ENCODE measurements around the gene PHKB.

DNA sequence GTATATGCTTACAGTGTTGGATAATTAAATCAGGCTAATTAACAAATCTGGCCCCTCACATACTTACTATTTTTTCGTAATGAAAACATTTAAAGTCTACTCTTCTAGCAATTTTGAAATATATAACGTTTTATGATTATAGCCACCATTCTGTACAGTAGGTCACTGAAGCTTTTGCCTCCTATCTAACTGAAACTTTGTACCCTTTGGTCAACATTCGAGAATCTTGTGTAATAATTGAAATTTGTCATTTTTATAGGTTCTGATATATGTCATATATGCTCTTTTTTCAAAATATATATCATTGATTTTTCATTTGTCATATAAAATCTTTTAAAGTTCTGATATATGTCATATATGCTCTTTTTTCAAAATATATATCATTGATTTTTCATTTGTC is 12.7 kb downstream of the PHKB start:
- TF ChIP-seq POLR2A (IDR thresholded peaks at IDR 0.05; ENCODE audit: low read depth, low read length): no peak
- TF ChIP-seq TAF1 (IDR thresholded peaks at IDR 0.05; ENCODE audit: borderline replicate concordance, low read depth, low read length): no peak
- no peak for TF ChIP-seq POLR2AphosphoS5 (IDR thresholded peaks at IDR 0.05; ENCODE audit: low read depth, low read length)

All from GM12892 (cell line).